GM19395 (cell line): ENCODE measurements around the gene S1PR4.
"Not testable (repeated sequence)": the region's sequence is repeated elsewhere in the genome, so short reads cannot be mapped to it uniquely, and the experiment has no call there.

Experiments
- ATAC-seq: cut with Tn5 transposase; IDR thresholded peaks from one replicate; pipeline ENCODE4 v1.9.1; 2021; ENCODE audit warnings: mild to moderate bottlenecking, moderate library complexity; ENCODE audit not compliant: unreplicated experiment

The S1PR4 gene

DNA sequence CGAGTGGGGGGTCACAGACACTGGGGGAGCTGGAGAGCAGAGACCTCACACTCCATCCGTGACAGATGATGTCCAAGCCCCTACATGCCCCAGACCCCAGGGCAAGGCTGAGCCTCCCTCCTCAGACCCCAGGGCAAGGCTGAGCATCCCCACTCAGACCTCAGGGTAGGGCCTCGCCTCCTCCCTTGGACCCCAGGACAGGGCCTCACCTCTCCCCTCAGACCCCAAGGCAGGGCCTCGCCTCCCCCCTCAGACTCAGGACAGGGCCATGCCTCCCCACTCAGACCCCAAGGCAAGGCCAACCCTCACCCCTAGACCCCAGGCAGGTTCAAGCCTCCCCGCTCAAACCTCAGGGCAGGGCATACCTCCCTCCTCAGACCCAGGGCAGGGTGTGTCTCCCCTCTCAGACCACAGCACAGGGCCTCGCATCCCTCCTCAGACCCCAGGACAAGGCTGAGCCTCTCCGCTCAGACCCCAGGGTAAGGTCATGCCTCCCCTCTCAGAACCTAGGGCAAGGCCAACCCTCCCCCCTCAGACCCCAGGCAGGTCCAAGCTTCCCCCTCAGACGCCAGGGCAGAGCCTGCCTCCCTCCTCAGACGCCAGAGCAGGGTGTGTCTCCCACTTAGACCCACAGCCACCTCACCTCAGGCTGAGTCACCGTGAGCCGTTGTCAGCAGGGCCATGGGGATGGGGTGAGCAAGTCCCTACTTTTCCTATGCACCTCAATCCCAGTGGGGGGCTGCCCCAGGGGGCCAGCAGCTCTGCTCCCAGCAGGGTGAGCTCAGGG is 1.7 kb upstream of the S1PR4 start:
- no peak for ATAC-seq

DNA sequence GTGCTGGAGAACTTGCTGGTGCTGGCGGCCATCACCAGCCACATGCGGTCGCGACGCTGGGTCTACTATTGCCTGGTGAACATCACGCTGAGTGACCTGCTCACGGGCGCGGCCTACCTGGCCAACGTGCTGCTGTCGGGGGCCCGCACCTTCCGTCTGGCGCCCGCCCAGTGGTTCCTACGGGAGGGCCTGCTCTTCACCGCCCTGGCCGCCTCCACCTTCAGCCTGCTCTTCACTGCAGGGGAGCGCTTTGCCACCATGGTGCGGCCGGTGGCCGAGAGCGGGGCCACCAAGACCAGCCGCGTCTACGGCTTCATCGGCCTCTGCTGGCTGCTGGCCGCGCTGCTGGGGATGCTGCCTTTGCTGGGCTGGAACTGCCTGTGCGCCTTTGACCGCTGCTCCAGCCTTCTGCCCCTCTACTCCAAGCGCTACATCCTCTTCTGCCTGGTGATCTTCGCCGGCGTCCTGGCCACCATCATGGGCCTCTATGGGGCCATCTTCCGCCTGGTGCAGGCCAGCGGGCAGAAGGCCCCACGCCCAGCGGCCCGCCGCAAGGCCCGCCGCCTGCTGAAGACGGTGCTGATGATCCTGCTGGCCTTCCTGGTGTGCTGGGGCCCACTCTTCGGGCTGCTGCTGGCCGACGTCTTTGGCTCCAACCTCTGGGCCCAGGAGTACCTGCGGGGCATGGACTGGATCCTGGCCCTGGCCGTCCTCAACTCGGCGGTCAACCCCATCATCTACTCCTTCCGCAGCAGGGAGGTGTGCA is 587 bp downstream of the S1PR4 start:
- no peak for ATAC-seq

DNA sequence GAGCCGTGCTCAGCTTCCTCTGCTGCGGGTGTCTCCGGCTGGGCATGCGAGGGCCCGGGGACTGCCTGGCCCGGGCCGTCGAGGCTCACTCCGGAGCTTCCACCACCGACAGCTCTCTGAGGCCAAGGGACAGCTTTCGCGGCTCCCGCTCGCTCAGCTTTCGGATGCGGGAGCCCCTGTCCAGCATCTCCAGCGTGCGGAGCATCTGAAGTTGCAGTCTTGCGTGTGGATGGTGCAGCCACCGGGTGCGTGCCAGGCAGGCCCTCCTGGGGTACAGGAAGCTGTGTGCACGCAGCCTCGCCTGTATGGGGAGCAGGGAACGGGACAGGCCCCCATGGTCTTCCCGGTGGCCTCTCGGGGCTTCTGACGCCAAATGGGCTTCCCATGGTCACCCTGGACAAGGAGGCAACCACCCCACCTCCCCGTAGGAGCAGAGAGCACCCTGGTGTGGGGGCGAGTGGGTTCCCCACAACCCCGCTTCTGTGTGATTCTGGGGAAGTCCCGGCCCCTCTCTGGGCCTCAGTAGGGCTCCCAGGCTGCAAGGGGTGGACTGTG is 1.2 kb downstream of the S1PR4 start:
- ATAC-seq = no peak

DNA sequence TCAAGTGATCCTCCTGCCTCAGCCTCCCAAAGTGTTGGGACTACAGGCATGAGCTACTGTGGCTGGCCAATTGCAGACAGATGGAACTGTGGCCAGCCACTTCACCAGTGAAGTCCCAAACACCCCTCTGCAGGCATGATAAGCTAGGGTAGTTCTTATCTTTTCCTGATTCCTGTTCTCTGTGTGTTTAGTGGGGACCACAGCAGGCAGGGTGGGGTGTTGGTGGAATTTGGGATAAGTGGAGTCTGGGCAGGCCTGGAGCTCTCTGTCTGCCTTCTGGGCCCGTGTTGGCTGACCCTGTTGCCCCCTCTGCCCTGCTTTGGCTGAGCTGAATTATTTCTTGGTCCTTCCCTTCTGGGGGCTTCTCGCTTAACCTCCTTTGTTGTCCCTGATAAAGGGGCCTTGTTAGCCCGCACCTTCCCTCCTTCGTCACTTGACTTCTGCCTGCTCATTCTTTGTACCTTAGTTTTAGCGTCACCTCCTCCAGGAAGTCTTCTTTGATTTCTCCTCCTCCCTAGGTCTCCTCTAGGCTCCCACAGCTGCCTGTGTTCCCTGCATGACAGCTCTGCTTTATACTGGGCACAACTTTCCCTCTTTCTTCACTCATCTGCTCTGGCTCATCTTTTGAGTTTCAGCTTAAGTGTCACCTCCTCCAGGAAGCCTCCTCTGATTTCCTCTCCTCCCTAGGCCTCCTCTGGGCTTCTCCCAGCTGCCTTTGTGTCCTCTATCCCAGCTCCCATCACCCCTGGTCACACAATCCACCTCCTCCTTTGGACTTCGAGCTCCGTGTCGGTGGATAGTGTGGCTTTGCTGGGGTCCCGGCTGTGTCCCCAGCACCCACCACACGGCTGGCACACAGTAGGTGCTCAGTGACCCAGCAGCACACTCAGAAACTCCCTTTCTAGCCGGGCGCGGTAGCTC is 5.4 kb downstream of the S1PR4 start:
- no peak for ATAC-seq

DNA sequence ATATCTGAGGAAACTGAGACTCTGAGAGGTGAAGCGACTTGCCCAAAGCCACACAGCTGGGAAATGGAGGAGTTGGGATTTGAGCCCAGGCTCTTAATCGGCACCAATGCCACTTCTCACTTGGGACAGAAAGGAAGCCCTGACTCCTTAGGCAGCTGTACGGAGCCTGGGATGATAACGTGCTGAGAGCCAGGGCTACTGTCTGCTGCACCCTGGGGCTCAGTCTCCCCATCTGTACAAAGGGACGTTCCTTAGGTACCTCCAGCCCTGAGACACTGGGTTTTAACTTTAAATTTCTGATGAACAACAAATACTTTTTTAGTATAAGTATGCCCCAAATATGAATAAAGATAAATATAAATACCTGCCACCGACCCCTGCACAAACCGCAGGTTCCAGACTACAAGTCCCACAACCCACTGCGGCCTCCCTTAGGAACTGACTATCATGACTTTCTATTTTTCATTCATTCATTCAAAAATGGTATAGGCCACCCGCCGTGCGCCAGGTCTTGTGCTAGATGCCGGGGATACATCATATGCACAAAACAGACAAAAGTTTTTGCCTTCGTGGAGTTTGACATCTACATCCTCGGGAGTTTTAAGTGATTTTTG is 6.4 kb downstream of the S1PR4 start:
- peak; percentile 37 for ATAC-seq

DNA sequence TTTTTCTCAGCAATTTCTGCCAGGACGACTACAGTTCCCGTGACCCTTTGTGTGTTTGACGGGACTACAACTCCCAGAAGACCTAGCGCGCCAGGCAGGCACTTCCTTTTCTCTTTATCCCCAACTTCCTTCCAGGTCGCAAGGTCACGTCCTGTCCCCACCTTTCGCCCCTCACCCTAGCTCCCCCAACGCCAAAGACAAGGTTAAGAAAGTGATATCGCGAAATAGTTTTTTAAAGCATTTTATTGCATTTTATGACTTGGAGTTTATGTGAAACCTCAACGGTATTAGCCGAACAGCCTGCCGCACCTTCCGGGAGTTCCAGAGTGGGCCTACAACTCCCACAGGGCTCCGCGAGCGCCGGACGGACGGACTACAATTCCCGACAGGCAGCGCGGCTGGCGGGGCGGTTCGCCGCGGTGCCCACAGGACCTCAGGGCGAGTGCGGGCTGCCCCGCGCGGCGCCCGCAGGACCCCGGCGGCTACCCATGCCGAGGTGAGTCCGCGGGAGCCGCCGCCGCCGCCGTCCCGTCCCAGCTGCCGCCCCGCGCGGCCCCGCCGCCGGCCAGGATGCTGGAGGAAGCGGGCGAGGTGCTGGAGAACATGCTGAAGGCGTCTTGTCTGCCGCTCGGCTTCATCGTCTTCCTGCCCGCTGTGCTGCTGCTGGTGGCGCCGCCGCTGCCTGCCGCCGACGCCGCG is 7.0 kb downstream of the S1PR4 start, which contains the start of gene NCLN:
Gene NCLN (plus strand): TSS at position 470 of the 699 bp plus-strand sequence. CDS start 101 bp downstream, at position 571.
- ATAC-seq = peak; percentile 78

DNA sequence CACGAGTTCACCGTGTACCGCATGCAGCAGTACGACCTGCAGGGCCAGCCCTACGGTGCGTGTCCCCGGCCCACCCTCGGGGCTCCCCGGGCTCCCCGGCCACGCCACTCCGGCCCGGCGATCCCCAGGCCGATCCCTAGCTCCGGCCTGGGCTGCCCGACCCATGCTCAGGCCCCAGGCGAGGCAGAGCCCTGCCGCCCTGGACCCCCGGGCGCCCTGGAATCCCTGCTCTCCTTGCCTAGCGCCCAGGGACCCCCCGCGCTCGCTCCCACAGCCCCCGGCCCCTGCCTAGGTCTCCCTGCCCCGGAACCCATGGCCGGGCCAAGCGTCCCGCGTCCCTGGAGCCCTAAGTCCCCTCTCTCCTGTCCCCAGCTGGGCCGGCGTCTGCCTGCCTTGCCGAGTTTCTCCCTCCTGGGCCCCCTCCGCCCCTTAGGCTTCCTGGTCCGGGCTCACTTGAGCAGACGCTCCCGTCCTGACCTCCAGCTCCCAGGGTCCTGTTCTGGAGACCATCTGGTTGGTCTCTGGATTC is 7.7 kb downstream of the S1PR4 start:
- peak; percentile 1 for ATAC-seq

DNA sequence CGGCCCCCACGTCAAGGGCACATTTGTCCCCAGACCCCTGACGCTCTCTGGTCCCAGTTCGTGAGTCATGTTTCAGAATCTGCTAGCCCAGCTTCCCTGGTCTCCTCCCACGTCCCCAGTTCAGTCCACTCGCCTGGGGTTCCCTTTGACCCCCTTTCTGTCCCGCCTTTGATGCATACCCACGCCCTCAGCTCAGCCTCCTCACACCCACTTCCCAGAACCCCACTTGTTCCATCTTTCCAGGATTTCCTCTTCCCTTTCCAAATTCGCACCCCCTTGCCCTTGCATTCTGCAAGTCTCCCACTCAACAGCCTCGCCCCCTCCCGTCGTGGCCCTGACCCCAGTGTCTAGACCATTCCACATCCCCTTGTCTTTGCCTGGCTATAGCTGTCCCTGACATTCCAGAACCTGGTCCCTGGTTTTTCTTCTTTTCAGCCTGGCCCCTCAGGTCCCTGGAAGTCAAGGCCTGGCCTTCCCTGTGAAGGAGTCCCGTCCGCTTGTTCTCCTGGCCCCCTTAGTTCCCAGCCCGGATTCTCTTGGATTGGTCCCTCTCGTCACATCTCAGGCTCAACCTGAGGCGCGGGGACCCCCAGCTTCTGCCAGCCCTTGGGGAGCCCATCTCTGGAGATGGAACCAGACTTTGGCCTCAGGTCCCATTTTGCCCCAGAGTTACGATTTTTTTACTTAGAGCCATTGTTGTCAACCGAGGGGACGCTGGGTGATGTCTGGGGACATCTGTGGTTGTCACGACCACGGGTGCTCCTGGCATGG is 8.5 kb downstream of the S1PR4 start:
- no peak for ATAC-seq

DNA sequence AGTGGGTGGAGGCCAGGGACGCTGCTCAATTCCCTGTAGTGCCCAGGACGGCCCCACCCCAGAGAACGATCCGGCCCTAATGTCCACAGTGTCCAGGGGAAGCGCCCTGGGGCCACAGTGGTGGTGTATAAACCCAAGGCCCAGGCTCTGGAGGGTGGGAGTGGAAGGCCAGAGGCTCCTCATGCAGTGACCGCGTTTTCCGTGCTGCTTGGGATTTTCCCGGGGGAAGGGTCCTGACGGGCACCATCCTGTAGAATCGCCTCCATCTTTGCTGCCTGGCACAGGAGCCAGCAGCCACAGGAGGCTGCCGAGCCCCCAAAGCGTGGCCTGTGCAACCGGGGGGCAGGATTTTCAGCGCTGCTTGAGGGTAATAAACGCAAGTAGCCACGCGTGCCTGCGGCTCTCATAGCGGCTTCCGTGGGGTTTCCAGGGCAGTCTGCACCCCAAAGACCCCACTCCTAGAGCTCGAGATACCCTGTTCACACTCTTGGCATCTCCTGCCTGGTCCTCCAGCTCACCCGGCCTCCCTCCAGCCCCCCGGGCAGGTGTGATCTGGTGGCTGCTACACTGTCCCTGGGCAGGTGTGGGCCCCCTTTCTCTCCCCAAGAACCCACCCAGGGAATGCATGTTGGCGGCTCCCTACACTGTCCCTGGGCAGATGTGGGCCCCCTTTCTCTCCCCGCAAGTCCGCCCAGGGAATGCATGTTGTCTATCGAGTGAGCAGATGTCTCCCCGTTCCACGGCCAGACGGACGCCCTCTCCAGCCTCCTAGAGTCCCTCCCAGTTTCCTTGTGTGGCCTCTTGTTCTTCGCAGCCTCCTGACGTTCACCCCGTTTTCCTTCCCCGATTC is 9.3 kb downstream of the S1PR4 start:
- no peak for ATAC-seq

DNA sequence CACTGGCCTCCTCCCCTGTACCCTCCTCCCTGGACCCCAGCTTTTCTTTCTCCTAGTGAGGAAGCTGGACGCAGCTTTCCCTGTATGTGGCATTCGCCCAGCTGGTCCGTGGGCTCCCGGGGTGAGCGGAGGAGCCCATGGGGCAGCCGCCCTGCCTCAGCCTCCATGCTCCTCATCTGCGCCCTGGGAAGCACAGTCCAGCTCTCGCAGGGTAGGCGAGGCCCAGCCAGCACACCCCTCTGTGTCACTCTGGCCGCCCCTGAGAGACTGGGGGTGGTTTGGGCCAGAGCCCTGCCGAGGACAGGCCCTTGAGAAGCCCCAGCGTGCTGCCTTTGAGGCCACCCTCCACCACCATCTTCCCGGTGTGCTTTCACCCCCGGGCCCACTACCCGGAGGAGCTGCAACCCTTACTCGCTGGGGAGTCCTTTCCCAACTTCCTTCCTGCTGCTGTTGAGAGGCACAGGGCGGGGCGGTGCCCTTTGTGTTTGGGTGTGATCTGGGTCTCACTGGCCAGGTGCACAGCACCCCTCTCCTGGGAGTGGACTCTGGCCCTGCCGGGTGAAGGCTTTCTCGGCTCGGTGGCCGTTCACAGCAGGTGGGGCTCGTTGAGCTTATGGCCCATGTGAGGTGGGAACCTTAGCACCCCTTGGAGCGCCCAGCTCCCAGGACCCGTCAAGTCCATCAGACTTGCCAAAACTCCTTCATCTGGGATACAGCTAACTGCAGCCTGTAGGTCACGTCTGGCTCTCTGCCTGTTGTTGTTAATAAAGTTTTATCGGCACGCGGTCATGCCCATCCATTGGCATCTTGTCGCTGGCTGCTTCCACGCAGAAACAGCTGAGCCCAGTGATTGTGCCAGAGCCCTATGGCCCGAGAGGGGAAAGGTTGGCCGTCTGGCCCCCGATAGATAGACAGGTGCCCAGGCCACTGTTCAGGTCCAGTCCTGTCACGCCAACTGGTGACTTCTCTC is 10.3 kb downstream of the S1PR4 start:
- ATAC-seq = no peak

DNA sequence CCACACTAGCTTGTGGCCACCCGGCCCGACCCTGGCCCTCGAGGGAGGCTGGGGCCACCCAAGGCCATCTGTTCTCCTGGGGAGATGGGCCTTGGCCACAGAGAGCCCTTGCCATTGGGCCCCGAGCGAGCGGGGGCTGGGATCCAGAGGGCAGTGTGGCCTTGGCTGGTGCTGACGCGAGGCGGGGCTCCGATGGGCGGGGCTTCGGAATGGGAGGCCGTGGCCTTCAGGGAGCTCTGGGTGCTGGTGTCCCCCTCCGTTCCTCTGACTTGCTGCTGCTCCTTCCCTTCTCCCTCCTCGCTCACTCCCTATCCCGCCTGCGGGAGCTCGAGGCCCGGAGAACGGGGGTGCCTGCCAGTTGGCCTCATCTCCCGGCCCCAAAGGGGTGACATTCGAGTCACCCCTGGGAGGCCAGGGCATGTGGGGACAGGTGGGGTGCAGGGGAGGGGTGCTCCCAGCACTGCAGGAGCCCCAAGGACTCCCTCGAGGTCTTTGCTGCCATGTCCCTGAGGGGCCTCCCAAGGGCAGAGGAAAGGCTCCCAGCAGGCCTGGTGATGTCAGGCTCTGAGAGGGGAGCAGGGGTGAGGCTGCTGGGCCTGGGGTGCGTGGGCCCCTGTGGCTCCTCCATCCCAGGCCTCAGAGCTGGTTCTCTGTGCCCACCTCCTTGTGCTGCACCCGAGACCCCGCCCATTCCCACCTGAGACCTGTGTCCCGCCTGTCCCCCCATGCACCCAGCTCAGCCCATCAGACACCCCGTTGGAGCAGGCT is 11.3 kb downstream of the S1PR4 start:
- no peak for ATAC-seq

DNA sequence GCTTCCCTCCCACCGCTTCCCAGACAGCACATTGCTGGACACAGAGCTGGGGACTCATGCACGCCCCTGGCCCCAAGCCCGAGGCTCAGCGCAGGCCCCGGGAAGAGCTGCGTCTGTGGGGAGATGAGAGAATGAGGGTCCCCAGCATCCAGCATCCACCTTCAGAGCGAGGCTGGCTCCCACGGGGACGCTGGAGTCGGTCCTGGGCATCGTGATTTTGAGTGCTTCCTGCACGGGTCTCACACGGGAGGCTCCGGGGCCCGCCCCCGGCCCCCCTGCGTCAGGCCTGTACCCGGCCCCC is 11.9 kb downstream of the S1PR4 start:
- ATAC-seq = no peak

DNA sequence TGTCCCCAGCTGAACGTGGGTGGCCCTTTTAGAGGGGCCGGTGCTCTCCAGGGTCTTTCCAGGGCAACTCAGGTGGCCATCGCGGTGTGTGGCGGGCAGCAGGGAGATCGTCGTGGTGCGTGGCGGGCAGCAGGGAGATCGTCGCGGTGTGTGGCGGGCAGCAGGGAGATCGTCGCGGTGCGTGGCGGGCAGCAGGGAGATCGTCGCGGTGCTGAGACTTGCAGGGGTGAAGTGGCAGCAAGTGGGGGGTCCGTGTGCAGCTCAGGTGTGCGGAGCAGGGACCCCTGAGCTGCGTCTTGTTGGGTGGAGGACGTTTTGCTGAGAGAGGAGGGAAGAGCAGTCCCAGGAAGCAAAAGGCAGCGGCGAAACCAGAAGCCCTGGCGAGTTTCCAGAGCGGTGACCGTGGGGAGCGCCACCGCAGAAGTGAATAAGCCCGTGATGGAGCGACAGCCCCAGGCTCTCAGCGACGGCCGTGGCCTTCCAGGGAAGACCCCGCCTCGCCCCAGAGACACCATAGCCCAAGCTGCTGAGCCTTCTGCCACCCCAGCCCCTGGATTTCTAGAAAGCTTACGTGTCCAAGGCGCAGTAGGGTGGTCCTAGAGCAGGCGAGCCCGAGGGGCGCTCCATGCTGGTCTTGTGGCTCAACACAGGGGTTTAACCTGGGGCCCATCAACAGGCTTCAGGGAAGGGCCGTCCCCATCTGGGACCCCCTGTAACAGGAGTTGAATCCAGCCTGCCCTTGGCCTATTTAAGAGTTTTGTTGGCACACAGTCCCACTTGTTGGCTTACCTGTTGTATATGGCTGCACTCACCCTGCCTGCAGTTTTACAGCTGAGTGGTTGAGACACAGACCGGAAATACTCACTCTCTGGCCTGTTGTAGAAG is 12.6 kb downstream of the S1PR4 start:
- no peak for ATAC-seq

DNA sequence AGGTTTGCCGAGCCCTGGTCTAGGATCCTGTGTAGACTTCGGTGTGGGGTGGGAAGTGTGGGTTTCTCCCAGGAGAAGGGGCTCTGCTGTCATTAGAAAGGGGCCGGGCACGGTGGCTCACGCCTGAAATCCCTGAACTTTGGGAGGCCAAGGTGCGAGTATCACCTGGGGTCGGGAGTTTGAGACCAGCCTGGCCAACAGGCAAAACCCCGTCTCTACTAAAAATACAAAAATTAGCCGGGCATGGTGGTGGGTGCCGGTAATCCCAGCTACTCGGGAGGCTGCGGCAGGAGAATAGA is 13.2 kb downstream of the S1PR4 start:
- ATAC-seq = not testable (repeated sequence)

DNA sequence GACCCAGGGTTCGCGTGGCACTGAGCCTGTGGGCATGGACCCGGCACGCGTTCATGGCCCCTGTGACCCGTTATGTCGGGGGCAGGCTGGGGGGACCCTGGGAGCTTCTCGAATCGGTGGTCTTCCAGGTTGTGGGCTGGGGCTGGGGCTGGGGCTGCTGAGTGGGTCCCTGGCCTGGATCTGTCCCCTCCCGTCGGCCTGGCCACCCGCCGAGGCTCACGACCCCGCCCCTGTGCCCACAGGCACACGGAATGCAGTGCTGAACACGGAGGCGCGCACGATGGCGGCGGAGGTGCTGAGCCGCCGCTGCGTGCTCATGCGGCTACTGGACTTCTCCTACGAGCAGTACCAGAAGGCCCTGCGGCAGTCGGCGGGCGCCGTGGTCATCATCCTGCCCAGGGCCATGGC is 13.7 kb downstream of the S1PR4 start:
- no peak for ATAC-seq
